Spinal cord (tissue), 10 donors: ENCODE results near the gene CCDC174. TPM values are rescaled to one million over a fixed set of nuclear protein-coding genes. Genes with fewer than 3 reads are reported as not detected.
A peak's percentile ranks its signal among the peaks of the same experiment; 100 is the strongest.
"Not testable (repeated sequence)": the region's sequence is repeated elsewhere in the genome, so short reads cannot be mapped to it uniquely, and the experiment has no call there.

ENCODE experiments used
- DNase-seq, 6 donors: peaks; one replicate each; pipeline versions ENCODE4 v3.0.0 to v3.0.0-alpha.2; 2013 to 2015; ENCODE audit warnings: low spot score in 6 of 6, low read depth in 4 of 6
- H3K27ac ChIP-seq: one replicate; pipeline ENCODE4 v1.5.1; 2013; ENCODE audit warnings: low read depth, low read length, control low read depth
- H3K27me3 ChIP-seq: one replicate; pipeline ENCODE4 v1.6.1; 2013; ENCODE audit warnings: low read length; ENCODE audit not compliant: control insufficient read depth, insufficient read depth
- H3K36me3 ChIP-seq: one replicate; pipeline ENCODE4 v1.6.1; 2013; ENCODE audit warnings: low read length; ENCODE audit not compliant: control insufficient read depth, insufficient read depth
- H3K4me1 ChIP-seq: one replicate; pipeline ENCODE4 v1.6.1; 2013; ENCODE audit warnings: low read length; ENCODE audit not compliant: control insufficient read depth, insufficient read depth
- H3K4me3 ChIP-seq: one replicate; pipeline ENCODE4 v1.5.1; 2013; ENCODE audit warnings: low read depth, low read length, control low read depth
- H3K9me3 ChIP-seq: one replicate; pipeline ENCODE4 v1.6.1; 2013; ENCODE audit warnings: low read length; ENCODE audit not compliant: control insufficient read depth, insufficient read depth
- WGBS: methylation state at CpG from one replicate; pipeline ENCODE4 v1.1.5; 2013; ENCODE audit warnings: missing lambda C conversion rate; ENCODE audit not compliant: insufficient coverage; 5-methylcytosine and 5-hydroxymethylcytosine counted together
- polyA plus RNA-seq, 2 donors: library from polyadenylated mRNA; unstranded; fragments of 120-200 nt; gene quantifications; one replicate each; pipeline ENCODE4 v1.2.1, GENCODE V29; 2013; ENCODE audit not compliant: insufficient read length in 2 of 2
- total RNA-seq, 2 donors: library from RNA; depleted of rRNA in 1 of 2; stranded (reverse); fragments of 120-200 nt in 1 of 2; fragments of >200 nt in 1 of 2; gene quantifications; one replicate each; pipeline versions ENCODE4 v1.2.3 to v1.2.4, GENCODE V29; 2013 to 2014
- donor health status: healthy.

CCDC174 gene
- total and polyA plus RNA-seq, 4 donors, result 13.2 to 31.8 (median 19.3) TPM

DNA sequence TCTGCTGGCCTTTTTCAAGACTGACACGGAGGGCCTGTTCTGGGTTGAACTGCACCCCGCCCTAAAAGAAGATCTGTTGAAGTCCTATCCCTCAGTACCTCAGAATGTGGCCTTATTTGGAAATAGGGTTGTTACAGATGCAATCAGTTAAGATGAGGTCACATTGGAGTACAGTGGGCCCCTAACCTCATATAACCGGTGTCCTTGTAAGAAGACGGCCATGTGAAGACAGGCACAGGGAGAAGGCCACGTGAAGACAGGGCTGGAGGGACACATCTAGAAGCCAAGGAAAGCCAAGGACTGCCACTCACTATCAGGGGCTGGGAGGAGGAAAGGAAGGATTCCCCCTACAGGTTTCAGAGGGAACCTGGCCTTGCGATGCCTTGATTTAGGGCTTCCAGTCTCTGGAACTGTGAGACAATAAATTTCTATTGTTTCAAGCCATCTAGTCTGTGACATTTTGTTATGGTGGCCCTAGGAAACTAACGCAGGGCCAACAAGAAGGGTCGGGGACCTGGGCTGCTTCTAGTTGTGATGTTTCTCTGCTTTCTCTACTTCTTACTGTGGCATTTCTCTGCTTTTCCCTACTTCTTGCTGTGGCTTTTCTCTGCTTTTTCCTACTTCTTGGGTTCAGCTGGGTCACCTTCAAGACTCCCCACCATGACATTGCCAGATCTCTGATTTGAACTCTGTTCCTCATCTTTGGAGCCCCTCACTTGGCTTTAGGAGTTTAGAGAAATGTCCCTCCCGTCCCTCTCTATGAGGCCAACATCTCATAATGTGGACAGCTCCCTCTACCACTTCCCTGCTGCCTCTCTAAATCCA, 4.8 kb upstream of the CCDC174 start:
- peaks cover 7% of the 10 kb centered on the region for H3K4me1 ChIP-seq
- H3K27me3 ChIP-seq, result no peaks in the 10 kb centered on the region
- H3K9me3 ChIP-seq, result no peaks in the 10 kb centered on the region
- 78% methylated on average over 7 of the region's 9 CpGs for WGBS
- H3K36me3 ChIP-seq, result no peaks in the 10 kb centered on the region
- no peak overlapping the region for H3K27ac ChIP-seq
- H3K4me3 ChIP-seq, result no peak overlapping the region
- no peak for DNase-seq

DNA sequence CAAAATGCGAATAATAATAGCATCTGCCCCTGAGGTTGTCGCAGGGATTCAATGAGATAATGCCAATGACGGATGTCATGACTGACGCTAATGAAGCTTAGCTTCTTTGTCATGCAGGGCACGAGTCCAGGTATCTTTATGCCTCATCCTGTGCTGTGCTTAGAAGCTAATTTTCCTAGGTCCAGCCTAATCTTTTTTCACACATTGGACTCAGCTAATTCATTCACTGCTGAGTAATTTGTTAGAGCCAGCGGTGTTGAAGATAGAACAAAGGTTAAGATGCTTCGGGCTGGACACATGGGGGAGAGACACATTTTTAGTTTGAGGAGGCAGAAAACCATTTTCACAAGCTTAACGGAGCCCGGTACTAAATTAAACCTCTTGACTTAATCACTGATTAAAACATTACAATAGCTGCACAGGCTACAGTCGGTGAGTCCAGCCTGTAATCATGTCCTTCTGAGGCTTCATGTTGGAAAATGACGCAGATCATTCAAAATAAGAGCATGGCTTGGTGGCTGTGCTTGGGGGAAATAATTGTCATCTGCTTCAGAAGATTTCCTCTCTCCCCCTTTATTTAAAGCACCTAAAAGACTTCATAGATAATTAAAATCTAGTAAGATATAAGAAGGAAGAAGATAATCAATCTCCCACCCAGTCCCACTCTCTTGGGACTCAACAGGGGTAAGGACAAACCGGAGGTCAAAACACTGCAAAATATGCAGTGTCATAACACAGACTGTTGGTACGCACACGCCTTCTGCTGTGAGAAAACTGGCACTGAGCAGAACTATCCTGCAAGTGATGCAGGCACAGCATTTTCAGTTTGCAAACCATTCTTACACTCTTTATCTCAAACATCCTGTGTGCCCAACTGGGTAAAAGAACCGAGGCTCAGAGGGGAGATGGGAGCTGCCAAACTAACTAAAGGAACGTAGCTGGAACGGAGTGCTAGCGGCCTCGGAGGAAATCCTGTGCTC, 3.3 kb upstream of the CCDC174 start:
- peaks cover 16% of the 10 kb centered on the region for H3K4me1 ChIP-seq
- peak in 2 of 6 donors; percentile 70 to 77 for DNase-seq
- 52% methylated on average over 9 of the region's 19 CpGs for WGBS
- no peak overlapping the region for H3K27ac ChIP-seq
- H3K4me3 ChIP-seq, result no peak overlapping the region
- H3K27me3 ChIP-seq, result no peaks in the 10 kb centered on the region
- H3K9me3 ChIP-seq, result no peaks in the 10 kb centered on the region
- no peaks in the 10 kb centered on the region for H3K36me3 ChIP-seq

DNA sequence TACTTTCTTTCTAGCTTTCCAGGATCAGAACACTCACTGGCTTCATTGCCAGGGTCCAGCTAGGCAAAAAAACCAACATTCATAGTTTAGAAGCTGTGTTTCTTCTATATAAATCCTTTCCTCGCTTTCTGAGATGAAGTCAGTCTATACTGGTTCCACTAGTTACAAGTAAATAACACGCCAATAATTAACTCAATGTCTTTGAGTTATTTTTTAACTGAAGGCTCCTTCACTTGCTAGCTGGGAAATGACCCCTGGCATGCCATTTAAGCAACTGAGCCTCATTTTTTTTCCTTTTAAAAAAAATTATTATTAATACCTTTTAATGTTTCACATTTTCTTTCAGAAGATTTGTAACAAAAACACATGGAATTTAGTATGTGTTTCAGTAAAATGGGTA, 2.1 kb upstream of the CCDC174 start:
- Histone ChIP-seq H3K36me3 (no peaks in the 10 kb centered on the region), H3K27ac (no peak overlapping the region), H3K4me1 (peaks cover 16% of the 10 kb centered on the region), H3K9me3 (no peaks in the 10 kb centered on the region), H3K27me3 (no peaks in the 10 kb centered on the region), H3K4me3 (no peak overlapping the region)
- WGBS, result no CpG with 5 or more reads among the region's 2 CpGs
- DNase-seq, result no peak

DNA sequence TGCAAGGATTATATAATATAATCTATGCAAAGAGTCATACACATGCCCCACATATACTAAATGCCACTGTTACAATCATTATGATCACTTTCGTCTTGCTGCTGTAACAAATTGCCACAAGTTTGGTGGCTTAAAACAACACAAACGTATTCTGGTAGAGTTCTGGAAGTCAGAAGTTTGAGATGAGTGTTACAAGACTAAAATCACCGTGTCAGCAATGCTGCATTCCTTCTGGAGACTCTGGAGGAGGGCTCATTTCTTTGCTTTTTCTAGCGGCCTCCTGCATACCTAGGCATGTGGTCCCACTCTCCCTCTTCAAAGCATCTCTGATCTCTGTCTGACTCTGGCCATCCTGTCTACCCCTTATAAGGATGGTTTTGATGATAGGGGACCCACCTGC, 1.4 kb upstream of the CCDC174 start:
- Histone ChIP-seq H3K36me3 (peaks cover 4% of the 10 kb centered on the region), H3K27ac (no peak overlapping the region), H3K9me3 (no peaks in the 10 kb centered on the region), H3K4me3 (no peak overlapping the region), H3K27me3 (no peaks in the 10 kb centered on the region), H3K4me1 (peaks cover 16% of the 10 kb centered on the region)
- WGBS, result no CpG with 5 or more reads among the region's 4 CpGs
- DNase-seq, result no peak

- Histone ChIP-seq H3K4me1 (peaks cover 16% of the 10 kb centered on the region), H3K4me3 (peak overlapping the region; percentile 94)
- not testable (repeated sequence) for DNase-seq, H3K9me3 ChIP-seq, H3K27me3 ChIP-seq, H3K27ac ChIP-seq, H3K36me3 ChIP-seq
- WGBS, result 84% methylated on average over 17 of the region's 21 CpGs
Observed at GRCh38 chr3:14652360-14652907, 872 bp downstream of the CCDC174 start.

DNA sequence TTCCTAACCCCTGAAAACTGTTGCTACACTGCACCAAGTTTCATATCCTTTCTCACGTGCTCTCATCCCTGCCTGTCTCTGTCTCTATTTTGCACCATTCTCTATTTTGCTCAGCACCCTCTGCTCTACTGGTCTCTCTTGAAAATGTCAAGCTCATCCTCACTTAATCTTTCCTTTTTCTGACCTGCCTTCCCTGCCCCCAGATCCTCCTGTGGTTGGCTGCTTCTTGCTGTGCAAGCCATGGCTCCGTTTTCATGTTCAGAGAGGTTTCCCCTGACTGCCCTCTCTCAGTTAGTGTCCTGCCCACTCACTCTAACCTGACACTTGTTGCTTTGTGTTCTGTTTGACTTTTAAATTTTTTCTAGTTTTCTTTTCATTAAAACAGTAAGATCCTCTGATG, 6.0 kb downstream of the CCDC174 start:
- Histone ChIP-seq H3K36me3 (peaks cover 34% of the 10 kb centered on the region), H3K27me3 (no peaks in the 10 kb centered on the region)
- whole genome bisulfite sequencing, result 94% methylated on average over 1 of the region's 2 CpGs

DNA sequence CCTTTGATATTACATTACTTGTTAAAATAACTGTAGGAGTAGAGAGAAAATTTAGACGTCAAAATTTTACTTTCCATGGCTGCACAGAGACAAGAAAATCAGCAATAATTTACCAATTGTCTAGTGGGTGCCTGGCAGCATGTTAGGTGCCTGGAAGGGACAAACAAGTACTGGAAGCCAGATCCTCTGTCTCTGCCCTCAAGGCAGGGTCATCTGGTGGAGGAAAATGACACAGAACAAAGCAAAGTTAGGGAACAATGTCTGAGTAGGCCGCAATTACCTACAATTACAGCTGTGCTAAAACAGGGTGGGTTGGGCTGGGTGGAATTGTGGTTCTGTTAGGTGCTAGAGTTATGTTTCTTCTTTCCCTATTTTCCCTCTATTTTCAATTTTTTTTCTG, 7.4 kb downstream of the CCDC174 start:
- Histone ChIP-seq H3K27me3 (no peaks in the 10 kb centered on the region), H3K9me3 (no peaks in the 10 kb centered on the region), H3K36me3 (peaks cover 38% of the 10 kb centered on the region), H3K4me1 (no peaks in the 10 kb centered on the region), H3K27ac (no peak overlapping the region), H3K4me3 (no peak overlapping the region)
- DNase-seq, result no peak
- no CpG with 5 or more reads among the region's 2 CpGs for whole genome bisulfite sequencing

More for the DNA sequence above, 6.0 kb downstream of the CCDC174 start:
- no peak overlapping the region for H3K4me3 ChIP-seq
- H3K4me1 ChIP-seq, result peaks cover 3% of the 10 kb centered on the region
- DNase-seq, result no peak
- H3K9me3 ChIP-seq, result no peaks in the 10 kb centered on the region
- no peak overlapping the region for H3K27ac ChIP-seq

GRCh38 chr3:14660942-14661341, 9.4 kb downstream of the CCDC174 start:
- DNase-seq, result no peak
- Histone ChIP-seq H3K27me3 (no peaks in the 10 kb centered on the region), H3K4me3 (no peak overlapping the region), H3K27ac (no peak overlapping the region), H3K36me3 (peaks cover 40% of the 10 kb centered on the region), H3K9me3 (no peaks in the 10 kb centered on the region), H3K4me1 (no peaks in the 10 kb centered on the region)
- 83% methylated on average over 4 of the region's 4 CpGs for WGBS

DNA sequence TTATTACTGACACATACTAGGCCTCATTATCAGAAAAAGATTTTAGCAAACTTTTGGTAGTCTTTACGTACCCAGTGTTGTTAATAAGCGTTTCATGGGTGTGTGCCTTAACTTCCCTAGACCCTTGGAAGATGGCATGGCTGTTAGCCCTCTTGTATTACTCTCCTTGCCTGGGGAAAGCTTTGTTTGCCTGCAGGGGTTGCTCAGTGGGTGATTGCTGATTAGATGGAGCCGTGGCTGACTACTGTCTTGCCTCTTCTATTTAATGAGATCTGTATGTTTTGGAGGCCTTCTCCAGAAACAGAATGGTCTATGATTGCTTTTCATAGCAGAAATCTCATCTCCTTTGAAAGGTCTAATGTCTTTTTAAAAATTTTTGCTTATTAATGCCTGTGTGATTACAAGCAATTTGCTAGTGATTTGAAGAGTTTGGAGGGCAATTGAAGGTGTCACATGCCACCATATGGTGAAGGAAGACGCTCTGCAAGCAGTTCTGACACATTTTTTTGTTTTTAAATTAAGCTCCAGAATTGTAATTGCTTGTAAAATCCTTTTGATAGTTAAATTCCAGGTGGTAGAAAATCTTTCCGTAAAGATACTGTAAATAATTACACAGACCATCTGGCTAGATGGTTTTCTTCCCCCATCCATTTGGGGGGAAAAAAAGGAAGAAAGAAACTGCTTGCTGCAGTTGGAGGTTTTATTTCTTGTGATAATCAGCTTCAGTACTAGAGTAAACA, 12.0 kb downstream of the CCDC174 start:
- Histone ChIP-seq H3K9me3 (no peaks in the 10 kb centered on the region), H3K27me3 (no peaks in the 10 kb centered on the region), H3K36me3 (peaks cover 42% of the 10 kb centered on the region), H3K4me1 (no peaks in the 10 kb centered on the region), H3K4me3 (no peak overlapping the region), H3K27ac (no peak overlapping the region)
- peak in 2 of 6 donors; percentile 25 to 64 for DNase-seq
- WGBS, result 100% methylated on average over 1 of the region's 5 CpGs
